ENCODE data around the gene SEMA3D.

The SEMA3D gene

GRCh38 chr7:85119934-85120333 is 66.9 kb downstream of the SEMA3D start:
- no peak for DNase-seq

- DNase-seq: no peak
Observed at GRCh38 chr7:85115862-85116261, 71.0 kb downstream of the SEMA3D start.

- DNase-seq: no peak
Observed at GRCh38 chr7:85115006-85115405, 71.8 kb downstream of the SEMA3D start.

GRCh38 chr7:85114342-85114741 is 72.5 kb downstream of the SEMA3D start:
- no peak for DNase-seq

- DNase-seq: no peak
Observed at GRCh38 chr7:85111761-85112160, 75.1 kb downstream of the SEMA3D start.

GRCh38 chr7:85106719-85107118 is 80.1 kb downstream of the SEMA3D start:
- DNase-seq: no peak

- DNase-seq: no peak
Observed at GRCh38 chr7:85104432-85105205, 82.2 kb downstream of the SEMA3D start.

GRCh38 chr7:85103962-85104361 is 82.9 kb downstream of the SEMA3D start:
- DNase-seq: no peak

GRCh38 chr7:85103357-85103756 is 83.5 kb downstream of the SEMA3D start:
- no peak for DNase-seq

GRCh38 chr7:85102813-85103350 is 84.0 kb downstream of the SEMA3D start:
- no peak for DNase-seq

GRCh38 chr7:85101347-85101746 is 85.5 kb downstream of the SEMA3D start:
- DNase-seq: no peak

GRCh38 chr7:85097844-85098243 is 89.0 kb downstream of the SEMA3D start:
- DNase-seq: no peak

GRCh38 chr7:85095806-85096205 is 91.0 kb downstream of the SEMA3D start:
- no peak for DNase-seq

GRCh38 chr7:85095366-85095765 is 91.5 kb downstream of the SEMA3D start:
- DNase-seq: no peak

GRCh38 chr7:85094046-85094725 is 92.7 kb downstream of the SEMA3D start:
- DNase-seq: no peak

GRCh38 chr7:85091565-85091928 is 95.3 kb downstream of the SEMA3D start:
- DNase-seq: no peak

- no peak for DNase-seq
Observed at GRCh38 chr7:85090919-85091564, 95.8 kb downstream of the SEMA3D start.

GRCh38 chr7:85090143-85090542 is 96.7 kb downstream of the SEMA3D start:
- no peak for DNase-seq

GRCh38 chr7:85081846-85082245 is 105.0 kb downstream of the SEMA3D start:
- no peak for DNase-seq

- no peak for DNase-seq
Observed at GRCh38 chr7:85081392-85081791, 105.5 kb downstream of the SEMA3D start.

- no peak for DNase-seq
Observed at GRCh38 chr7:85079434-85079833, 107.4 kb downstream of the SEMA3D start.

- no peak for DNase-seq
Observed at GRCh38 chr7:85078181-85078580, 108.7 kb downstream of the SEMA3D start.

GRCh38 chr7:85075864-85076263 is 111.0 kb downstream of the SEMA3D start:
- no peak for DNase-seq

GRCh38 chr7:85074992-85075391 is 111.9 kb downstream of the SEMA3D start:
- DNase-seq: no peak

Measured in NCI-H1694 (cell line).